GM18868 (cell line): ENCODE data around the gene MTTP.

ENCODE experiments used
- ATAC-seq: cut with Tn5 transposase; IDR thresholded peaks from one replicate; pipeline ENCODE4 v1.9.1; 2021; ENCODE audit warnings: mild to moderate bottlenecking, moderate library complexity; ENCODE audit not compliant: unreplicated experiment

The MTTP gene

DNA sequence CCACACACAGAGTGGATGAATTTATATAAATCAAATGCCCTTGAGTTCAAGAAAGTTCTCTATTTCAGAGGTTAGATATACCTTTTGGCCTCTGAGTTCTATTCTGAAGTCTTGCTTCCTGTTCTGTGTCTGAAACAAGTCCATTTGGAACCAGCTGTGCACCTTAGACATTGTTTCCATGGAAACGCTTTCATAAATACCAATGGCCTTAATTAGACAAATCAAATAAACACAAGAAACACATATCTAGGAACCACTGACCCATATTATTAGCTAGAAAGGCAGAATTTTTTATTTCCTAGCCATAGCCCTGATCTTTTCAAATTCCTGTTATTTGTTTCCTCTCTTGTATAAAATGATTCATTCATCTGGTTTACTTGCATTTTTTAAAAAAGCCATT, 91.4 kb downstream of the MTTP start:
- ATAC-seq, result no peak

DNA sequence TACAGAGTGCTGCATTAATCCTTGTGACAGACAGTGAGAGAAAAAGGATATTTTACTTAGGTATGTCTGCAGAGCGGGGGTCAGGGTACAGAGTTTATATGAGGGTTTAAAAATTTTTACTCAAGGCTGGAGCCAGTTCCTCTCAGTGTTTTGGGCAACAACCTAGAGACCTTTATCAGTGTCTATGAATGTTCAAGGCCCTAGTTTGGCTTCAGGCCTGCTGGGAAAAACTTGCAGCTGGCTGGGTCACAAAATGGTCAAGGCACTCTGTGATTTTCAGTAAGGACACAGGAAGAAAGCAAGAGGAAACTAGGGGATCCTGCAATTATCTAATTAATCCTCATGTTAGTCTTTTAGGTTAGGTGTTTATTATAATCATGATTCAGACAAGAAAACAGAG, 93.8 kb downstream of the MTTP start:
- no peak for ATAC-seq

DNA sequence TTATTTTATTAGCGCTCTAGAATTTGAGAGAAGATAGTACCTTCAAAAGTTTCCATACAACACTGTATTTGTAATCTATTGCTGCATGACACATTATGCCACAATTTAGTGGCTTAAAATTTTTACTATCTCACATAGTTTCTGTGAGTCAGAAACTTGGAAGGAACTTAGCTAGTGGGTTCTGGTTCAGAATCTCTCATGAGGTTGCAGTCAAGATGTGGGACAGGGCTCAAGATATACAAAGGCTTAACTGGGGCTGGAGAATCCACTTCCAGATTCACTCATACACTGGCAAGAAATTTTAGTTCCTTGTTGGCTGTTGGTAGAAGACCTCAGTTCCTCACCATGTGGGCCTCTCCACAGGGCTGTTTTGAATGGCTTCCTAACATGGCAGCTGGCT, 94.5 kb downstream of the MTTP start:
- ATAC-seq, result no peak

DNA sequence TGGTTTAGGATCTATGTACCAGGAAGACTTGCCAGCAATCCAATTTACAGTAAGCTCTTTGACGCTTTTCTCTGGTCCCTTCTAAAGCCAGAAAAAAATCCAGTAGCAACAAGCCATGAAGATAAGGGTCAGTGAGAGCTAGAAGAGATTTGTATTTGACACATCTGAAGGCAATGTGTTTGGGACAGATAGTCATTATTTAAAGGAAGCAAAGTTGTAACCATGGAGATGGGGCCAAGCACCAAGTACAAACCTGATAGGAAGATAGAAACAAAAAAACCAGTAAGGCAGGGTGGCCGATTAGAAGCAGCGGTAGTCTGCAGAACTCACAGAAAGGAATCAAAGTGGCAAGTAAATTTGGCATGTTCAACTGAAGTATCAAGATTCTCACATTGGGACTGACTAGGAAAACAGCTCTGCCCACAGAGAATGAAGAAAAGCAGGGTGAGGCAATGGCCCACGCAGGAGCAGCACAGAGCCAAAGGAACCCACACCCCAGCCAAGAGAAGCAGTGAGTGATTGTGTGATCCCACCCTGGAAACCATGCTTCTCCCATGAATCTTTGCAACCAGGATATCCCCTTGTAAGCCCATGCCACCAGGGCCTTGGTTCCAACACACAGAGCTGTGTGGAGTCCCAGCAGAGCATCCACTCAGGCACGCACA, 95.9 kb downstream of the MTTP start:
- no peak for ATAC-seq
